Stimulated activated CD4-positive, alpha-beta T cell treated with anti-CD3 and anti-CD28 coated beads, Interleukin-2, amount 100 ng/mL, for 48 hours (primary cell): ENCODE results near the gene RPS6KA5.
"Not testable (repeated sequence)": the region's sequence is repeated elsewhere in the genome, so short reads cannot be mapped to it uniquely, and the experiment has no call there.

Experiments used
- DNase-seq, 2 donors: peaks; one replicate each; pipeline ENCODE4 v3.0.0-alpha.2; 2020

The RPS6KA5 gene

GRCh38 chr14:90981636-90982035 is 78.8 kb downstream of the RPS6KA5 start:
- DNase-seq: no peak

- not testable (repeated sequence) for DNase-seq
Observed at GRCh38 chr14:90980636-90981035, 79.8 kb downstream of the RPS6KA5 start.

DNA sequence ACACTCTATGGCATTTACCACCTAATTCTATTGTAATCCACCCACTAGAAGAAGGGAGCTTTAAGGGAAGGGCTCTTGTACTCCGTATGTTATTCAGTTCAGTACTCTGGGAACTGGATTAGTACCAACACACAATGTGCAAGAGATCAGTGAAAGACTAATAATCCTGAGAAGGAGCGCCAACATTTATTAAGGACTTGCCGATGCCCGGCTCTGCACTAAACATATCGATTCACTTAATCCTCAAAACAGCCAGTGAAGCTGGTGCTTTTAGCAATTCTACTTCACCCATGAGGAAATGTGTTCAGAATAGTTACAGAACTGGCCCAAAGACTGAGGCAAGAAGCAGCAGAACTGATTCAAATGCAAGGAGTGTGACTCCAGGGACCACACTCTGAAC is 80.9 kb downstream of the RPS6KA5 start:
- DNase-seq: no peak

DNA sequence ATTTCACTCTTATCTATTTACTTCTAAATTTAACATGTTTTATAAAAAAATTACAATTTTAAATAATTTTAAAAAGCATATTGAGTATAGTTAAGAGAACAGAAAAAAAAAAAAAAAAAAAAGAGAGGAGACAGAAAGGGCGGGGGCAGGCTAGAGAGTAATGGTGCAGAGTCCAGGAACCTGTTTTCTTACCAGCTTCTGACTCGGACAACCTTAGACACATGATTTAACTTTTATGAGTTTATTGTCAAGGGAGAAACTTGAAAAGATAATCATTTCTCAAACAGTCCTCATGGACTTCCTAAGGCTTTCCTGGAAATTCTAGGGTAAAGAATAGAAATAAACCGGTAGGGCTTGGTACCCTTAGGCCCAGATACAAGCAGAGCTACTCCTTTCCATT is 84.3 kb downstream of the RPS6KA5 start:
- DNase-seq: no peak

- DNase-seq: no peak
Observed at GRCh38 chr14:90971687-90972086, 88.8 kb downstream of the RPS6KA5 start.

- DNase-seq: no peak
Observed at GRCh38 chr14:90970167-90970600, 90.3 kb downstream of the RPS6KA5 start.

DNA sequence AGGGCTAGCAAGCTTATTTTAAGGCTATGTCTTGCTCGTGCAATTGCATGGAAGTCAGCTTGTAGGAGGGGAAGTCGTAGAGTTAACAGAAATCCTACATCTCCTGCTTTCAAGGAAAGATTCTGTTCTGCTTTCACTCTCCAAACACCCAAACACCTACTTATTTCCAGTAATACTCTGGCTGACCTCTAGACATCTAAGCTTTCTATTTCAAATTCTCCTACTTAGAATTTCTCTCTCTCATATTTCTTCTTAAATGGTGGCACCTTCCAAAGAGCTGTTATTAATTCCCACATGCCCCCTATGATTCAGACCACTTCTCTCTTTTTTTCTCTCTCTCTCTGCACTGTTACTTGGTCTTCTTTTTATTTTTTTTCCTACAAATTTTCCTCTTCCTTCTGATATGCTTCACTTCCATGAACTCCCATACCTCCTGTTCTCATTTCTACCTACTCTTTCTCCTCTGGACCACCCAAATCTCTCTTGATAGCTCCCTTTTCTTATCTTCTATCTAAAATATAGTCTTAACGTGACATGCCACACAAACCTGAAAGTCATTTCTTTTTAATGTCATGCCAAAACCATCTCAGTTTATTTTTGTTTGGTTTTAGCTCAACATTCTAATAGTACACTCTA is 90.8 kb downstream of the RPS6KA5 start:
- DNase-seq: no peak

DNA sequence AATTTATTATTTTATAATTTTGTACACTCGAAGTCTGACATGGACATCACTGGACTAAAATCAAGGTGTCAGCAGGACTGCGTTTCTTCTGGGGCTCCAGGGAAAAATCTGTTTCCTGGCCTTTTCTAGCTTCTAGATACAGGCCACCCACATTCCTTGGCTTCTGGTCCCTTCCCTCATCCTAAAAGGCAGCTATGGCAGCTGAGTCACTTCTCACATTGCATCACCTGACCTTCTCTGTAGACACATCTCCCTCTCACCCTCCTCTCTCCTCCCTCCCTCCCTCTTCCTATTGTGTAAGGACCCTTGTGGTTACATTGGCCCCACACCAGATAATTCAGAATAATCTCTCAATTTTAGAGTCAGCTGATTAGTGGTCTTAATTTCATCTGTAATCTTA is 92.4 kb downstream of the RPS6KA5 start:
- no peak for DNase-seq

DNA sequence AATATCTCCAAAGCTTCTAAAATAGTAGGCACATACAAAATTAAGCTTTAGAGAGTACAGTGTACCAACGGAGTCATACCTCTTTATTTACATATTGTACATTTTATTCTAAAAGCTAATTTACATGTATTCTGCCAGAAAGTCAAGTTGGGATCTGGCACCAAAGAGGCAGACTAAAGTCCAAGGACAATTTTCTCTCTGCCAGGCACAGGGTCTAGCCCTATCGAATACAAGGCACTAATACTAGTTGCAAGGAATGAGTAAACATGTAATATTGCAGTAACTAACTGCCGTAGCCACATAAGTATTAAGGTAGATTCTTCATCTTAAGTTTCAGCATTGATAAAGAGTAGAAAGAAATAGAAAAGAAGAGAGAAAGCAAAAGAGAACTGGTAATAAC is 93.9 kb downstream of the RPS6KA5 start:
- DNase-seq: no peak

DNA sequence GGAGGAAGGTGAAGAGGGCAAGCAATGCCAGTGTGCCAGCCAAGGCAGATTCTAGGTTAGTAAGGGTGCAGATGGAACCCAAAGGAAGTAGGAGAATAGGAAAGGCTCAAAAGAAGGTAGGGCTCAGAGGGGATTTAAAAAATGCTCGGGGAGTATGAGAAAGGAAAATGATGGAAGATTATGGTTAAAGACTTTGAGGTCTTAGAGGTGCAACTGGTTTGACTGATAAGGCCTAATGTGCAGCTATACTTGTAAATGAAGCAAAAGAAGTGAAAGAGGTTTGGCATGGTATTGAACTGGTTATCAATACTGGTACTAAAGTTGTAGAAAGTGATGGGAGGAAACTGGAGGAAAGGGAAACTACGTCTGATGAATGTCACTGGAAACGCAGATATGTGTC is 94.7 kb downstream of the RPS6KA5 start:
- DNase-seq: no peak

DNA sequence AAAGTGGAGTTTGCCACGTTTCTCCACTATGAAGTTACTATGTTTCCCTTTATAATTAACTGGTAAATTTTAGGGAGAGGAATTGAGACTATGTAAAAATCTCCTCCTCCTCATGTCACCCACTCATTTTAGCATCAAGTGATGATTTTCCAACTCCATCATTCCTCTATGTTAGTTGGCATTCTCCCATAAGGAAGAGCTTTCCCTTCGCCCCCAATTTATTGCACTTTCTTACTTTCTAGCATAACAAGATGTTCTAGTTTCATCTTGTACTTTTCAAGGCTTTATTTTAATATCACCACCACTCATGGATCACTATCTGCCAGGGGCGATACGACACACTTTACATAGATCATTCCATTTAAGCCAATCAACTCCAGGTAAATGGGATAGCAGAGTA is 97.1 kb downstream of the RPS6KA5 start:
- DNase-seq: no peak

DNA sequence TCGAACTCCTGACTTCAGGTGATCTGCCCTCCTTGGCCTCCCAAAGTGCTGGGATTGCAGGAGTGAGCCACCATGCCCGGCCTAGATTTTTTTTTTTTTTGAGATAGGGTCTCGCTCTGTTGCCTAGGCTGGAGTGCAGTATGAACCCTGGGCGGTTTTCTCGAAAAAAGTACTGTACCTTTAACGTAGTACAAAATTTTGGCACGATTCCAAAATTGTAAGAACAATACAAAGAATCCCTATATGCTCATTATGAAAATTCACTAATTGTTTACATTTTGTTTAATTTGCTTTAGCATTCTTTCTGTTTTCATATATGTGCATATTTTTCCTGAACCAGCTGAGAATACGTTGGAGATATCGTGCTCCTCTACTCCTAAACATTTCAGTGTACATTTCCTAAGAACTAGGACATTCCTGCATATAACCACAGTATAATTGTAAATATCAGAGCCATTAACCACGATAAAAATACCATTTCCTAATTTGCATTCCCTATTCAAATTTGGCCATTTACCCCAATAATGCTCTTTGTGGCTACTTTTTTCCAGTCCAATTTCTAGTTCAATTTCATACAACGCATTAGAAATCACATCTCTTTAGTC is 97.8 kb downstream of the RPS6KA5 start:
- DNase-seq: no peak

GRCh38 chr14:90960818-90961217 is 99.6 kb downstream of the RPS6KA5 start:
- DNase-seq: no peak

GRCh38 chr14:90959344-90959743 is 101.1 kb downstream of the RPS6KA5 start:
- DNase-seq: no peak

GRCh38 chr14:90956273-90956672 is 104.2 kb downstream of the RPS6KA5 start:
- no peak for DNase-seq

- DNase-seq: not testable (repeated sequence)
Observed at GRCh38 chr14:90953643-90954042, 106.8 kb downstream of the RPS6KA5 start.

DNA sequence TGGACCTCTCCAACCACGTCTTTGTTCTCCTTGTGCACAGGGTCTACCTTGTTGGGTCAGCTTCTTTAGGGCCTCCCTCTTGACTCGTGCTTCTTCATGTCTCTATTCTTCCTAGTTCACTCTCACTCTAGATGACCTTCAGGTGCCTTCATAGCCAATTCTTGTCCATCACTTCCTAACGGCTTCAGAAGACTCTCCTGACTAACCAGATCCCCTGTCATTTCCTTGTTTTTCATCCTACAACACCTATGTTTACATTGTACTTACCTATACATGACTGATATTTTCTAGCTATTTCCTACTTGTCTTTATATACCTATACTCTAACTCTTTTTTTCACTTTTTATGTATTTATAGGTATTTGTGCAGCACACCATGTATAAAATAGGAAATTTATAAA is 117.1 kb downstream of the RPS6KA5 start:
- no peak for DNase-seq

DNA sequence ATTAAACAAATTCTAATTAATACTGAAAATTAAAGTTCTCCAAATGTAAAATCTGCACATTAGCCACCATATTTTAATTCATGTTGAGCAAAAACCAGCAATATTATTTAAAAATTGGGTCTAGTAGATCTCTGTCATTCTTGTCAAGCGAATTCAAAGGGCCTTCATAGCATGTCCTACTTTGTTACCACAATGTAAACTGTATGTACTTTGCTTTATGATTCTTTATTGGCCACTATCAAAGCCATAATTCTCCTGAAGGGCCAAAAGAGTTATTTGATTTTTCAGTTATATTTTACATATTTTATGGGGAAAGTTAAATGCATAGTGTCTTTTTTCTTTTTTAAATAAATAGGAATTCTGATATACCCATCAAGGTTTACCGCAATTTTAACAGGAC is 117.9 kb downstream of the RPS6KA5 start:
- DNase-seq: no peak

GRCh38 chr14:90941706-90942105 is 118.7 kb downstream of the RPS6KA5 start:
- no peak for DNase-seq

DNA sequence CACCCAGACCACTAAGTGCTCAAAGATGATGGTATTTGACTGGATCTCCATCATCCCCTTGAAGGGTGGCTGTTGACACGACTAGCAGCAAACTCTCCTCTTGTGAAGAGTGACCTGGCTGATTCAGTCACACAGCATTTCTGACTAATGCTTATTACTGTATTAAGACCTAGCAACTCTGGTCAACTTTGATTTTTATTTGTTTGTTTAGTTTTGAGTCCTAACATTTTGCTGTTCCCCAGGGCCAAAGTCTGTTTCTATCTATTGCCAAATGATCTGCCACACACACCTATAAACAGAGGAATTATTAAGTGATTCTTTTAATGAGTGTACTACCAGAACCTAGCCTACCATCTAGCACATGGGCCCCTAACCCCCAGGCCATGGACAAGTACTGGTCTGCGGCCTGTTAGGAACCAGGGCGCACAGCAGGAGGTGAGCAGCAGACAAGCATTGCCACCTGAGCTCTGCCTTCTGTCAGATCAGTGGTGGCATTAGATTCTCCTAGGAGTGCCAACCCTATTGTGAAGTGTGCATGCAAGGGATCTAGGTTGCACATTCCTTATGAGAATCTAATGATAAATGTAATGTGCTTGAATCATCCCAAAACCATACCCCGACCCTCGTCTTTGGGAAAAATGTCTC is 120.0 kb downstream of the RPS6KA5 start:
- no peak for DNase-seq

DNA sequence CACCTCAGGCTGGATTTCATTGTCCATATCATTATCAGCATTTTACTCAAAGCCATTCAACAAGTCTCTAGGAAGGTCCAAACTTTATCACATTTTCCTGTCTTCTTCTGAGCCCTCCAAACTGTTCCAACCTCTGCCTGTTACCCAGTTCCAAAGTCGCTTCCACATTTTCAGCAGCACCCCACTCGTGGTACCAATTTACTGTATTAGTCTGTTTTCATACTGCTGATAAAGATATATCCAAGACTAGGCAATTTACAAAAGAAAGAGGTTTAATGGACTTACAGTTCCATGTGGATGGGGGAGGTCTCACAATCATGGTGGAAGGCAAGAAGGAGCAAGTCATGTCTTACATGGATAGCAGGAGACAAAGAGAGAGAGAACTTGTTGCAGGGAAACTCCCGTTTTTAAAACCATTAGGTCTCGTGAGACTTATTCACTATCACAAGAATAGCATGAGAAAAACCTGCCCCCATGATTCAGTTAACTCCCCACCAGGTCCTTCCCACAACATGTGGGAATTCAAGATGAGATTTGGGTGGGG is 121.1 kb downstream of the RPS6KA5 start:
- DNase-seq: not testable (repeated sequence)

DNA sequence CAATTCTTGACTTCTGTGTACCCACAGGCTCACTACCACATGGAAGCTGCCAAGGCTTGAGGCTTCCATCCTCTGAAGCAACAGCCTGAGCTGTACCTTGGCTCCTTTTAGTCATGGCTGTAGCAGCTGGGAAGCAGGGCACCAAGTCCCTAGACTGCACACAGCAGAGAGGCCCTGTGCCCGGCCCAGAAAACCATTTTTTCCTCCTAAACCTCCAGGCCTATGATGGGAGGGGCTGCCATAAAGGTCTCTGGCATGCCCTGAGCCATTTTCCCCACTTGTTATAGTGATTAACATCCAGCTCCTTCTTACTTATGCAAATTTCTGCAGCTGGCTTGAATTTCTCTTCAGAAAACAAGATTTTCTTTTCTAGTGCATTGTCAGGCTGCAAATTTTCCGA is 121.8 kb downstream of the RPS6KA5 start:
- no peak for DNase-seq

DNA sequence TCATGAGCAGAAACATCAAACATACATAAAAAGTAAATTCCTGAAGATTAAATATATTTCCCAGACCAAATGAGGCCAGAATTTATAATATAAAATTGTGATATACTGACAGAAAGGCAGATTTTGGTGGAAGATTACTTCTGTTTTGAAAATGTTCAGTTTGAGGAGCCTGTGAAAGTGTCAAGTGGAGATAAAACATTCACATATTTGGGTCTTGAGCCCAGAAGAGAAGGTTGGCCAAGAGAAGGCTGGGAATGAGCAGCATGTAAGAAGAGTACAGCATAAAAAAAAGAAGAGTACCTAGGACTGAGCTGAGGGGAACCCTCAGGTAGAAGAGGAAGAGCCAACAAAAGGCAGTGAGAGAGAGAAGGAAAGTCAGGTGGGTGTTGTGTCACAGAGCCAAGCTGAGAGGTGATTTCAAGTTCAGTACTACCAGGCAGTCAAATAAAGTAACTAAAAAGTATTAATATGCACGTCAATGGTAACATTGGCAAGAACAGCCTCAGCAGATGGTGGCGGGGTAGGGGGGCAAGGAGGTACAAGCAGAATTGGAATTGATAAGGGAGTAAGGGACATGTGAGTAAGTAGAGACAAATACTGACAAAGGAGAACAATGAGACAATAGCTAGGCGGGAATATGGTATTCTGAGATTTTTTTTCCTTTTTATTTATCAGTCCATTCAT is 123.5 kb downstream of the RPS6KA5 start:
- DNase-seq: no peak
